ACHN (cell line): ENCODE measurements around the gene B4GALNT1.

ENCODE experiments used
- DNase-seq: peaks from one replicate; pipeline ENCODE4 v3.0.0-alpha.2; 2015
- in situ Hi-C: cut with HindIII; loops from 2 replicates; pipeline ENCODE4 v1.10.0; 2017; ENCODE audit warnings: low sequenced_read_pairs, low pct_ligation_motif_present, low pct_unique_long_range_greater_than_20kb

B4GALNT1 gene

DNA sequence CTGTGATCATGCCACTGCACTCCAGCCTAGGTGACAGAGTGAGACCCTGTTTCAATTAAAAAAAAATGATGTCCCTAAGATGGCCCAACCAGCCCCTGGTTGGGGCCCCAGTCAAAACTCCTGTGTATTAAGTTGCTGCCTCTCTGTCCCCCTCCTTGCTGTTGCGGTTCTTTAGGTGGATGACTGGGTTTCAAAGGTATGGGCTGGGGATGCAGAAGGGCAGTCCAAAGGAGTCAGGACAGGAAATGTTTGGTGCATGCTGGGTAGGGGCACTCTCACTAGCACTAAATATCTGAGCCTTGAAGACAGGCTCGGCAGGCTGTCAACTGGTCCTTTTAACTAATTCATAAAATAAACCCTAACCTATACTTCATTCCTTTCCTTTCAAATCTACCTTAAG lies 54.0 kb downstream of the B4GALNT1 start:
- DNase-seq = no peak
- in situ Hi-C loops = no loop called here

DNA sequence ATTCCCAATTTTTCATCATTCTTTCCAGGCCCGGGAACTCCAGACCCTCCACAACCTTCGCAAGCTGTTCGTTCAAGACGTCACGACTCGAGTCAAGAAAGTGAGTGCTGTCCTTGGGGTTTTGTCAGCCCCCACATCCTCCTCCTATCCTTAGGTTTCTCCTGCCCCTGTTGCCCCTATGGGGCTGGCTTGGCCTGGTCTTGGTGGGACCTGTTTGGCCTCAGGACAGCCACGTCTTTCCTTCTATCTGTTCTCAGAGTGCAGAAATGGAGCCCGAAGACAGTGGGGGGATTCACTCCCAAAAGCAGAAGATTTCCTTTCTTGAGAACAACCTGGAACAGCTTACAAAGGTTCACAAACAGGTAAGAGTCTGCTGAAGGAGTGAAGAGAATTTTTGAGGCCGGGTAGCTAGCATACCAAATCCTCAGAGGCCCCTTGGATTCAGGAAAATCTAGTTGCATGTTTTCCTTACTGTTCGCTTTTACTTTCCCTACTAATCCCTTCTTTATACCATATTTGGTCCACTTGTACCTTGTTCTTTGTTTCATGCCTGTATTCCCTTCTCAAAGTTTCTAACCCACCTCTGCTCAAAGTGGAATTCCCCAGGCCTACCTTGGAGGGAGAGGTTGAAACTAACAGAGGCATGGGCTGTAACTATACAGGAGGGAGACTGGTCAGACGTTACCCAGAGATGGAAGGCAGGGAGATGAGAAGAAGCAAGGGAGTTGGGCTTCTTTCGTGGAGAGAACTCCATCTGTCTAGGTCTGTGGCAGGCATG lies 54.8 kb downstream of the B4GALNT1 start:
- DNase-seq = no peak
- in situ Hi-C loops = no loop called here

DNA sequence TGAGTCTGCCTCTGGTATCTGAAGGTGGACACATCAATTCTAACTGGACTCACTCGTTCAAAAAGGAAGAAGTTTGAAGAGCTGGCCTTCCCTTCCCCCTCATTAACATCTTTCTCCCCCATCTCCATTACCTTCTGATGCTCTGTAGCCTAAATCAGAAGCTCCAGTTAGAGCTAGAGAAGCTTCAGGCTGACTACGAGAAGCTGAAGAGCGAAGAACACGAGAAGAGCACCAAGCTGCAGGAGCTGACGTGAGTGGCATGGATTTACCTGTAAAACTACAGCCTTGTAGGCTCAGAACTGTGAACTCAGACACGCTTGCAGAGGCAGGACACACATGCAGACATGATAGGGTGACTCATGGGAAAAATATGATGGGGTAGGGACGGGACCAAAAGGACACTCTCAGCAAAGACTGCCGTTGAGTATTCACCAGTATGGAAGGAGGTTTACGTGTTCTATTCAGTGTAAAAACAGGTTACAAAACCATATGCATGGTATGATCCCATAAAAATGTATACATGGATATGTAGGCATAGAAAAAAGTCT lies 56.3 kb downstream of the B4GALNT1 start:
- DNase-seq = no peak

More for the DNA sequence above, 56.3 kb downstream of the B4GALNT1 start:
- in situ Hi-C loops = no loop called here
